AG09309 (cell line): ENCODE data around the gene EIPR1.

Experiments
- DNase-seq: peaks from one replicate; pipeline ENCODE4 v3.0.0-alpha.2; 2010; ENCODE audit warnings: low read depth
- H3K4me3 ChIP-seq: 2 replicates; pipeline ENCODE4 v1.5.1; 2011; ENCODE audit warnings: mild to moderate bottlenecking, low read depth, low read length, moderate library complexity; ENCODE audit not compliant: control insufficient read depth
- TF ChIP-seq, protein P1 (sequence below): IDR thresholded peaks from 2 replicates; pipeline ENCODE4 v1.5.1; 2011; ENCODE audit warnings: mild to moderate bottlenecking, low read depth, low read length, inconsistent platforms; ENCODE audit not compliant: insufficient read depth, control insufficient read depth; ENCODE audit errors: missing control alignments

Gene EIPR1

DNA sequence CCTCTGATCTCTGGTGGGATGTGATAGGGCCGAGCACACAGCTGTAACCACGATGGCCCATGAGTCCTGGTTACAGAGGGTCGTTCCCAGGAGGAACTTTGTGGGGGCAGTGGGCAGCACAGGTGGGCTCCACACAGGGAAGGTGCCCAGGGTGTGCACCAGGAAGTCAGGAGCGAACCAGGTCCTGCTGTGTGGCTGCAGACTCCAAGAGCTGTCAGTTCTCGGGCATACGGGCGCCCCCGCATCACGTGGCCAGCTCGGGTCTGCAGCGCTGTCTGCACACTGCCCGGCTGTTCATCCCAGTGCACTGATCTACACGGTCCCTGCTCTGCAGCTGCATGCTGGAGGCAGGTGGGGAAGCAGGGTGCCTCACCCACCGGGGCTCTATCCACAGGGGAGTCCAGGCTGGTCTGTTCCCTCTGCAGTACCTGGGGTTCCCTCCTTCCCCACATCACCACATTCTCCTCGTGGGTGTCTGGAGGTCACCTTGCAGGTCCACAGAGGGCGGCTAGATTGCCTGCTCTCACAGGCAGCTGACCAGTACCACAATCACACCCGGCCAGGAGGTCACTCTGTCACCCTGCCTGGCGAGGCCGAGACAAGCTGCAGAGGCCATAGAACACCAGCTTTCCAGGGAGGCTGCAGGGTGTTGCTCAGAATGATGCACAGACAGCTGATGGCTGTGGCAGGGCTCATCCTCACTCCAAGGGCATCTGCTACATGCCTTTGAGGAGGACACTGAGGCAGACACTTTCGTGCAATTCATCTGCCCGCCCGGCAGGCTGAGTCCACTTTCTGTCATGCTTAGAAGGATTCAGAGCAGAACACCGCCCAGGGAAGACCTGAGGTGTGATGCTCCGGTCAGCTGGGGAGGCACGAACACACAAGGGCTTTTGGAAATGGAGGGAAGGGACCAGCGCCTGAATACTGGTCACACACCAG is 202.7 kb downstream of the EIPR1 start:
- TF ChIP-seq, protein P1, sequence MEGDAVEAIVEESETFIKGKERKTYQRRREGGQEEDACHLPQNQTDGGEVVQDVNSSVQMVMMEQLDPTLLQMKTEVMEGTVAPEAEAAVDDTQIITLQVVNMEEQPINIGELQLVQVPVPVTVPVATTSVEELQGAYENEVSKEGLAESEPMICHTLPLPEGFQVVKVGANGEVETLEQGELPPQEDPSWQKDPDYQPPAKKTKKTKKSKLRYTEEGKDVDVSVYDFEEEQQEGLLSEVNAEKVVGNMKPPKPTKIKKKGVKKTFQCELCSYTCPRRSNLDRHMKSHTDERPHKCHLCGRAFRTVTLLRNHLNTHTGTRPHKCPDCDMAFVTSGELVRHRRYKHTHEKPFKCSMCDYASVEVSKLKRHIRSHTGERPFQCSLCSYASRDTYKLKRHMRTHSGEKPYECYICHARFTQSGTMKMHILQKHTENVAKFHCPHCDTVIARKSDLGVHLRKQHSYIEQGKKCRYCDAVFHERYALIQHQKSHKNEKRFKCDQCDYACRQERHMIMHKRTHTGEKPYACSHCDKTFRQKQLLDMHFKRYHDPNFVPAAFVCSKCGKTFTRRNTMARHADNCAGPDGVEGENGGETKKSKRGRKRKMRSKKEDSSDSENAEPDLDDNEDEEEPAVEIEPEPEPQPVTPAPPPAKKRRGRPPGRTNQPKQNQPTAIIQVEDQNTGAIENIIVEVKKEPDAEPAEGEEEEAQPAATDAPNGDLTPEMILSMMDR = no peak
- DNase-seq = no peak
- H3K4me3 ChIP-seq = no peak overlapping the region

DNA sequence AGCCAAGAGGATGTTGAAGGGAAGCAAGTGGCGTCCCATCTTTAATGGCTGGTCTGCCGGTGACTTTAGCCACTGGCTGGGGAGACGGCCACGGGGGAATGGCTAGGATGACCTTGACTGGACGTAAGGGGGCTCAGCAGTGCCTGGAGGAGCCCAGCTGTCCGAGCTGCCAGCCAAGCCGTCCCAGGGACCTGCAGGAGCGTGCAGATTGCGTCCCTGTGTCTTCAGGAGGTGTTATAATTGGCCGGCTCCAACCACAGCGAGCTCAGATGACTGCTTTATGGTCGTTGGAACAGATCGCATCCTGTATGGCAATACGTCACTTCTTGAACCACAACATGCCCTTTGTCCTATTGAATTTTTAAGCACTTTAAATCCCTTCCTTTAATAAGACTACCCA is 204.6 kb downstream of the EIPR1 start:
- H3K4me3 ChIP-seq = no peak overlapping the region
- no peak for DNase-seq
- TF ChIP-seq, protein P1 = no peak

DNA sequence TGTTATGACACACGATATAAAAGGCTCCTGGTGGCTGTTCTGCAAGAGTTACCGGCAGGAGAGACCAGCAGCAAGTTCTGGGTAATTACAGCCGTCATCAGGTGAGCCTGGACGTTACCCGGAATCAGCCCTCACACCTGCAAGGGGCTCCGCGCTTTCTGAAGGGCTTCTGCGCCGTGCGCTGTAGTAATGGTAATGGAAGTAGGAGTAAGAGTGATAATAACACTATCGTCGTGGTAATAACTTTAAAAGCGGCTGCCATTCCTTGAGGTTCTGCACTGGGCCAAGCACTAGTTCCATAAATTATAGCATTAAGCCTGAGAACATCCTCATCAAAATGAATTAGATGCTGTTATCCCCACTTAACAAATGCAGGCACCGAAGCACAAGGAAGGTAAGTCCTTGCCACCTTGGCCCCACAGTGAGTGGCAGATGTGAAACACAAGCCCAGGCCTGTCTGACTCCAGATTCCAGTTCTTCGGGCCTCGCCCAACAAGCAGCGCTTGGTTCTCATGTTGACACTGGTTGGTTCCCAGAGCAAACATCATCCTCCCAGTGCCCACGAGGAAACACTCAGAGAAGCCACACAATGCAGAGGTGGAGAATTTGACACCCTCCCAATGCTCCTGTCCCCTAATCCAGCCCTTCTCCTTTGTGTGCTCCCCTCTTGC is 205.2 kb downstream of the EIPR1 start:
- no peak for DNase-seq
- H3K4me3 ChIP-seq = no peak overlapping the region
- TF ChIP-seq, protein P1 = no peak

DNA sequence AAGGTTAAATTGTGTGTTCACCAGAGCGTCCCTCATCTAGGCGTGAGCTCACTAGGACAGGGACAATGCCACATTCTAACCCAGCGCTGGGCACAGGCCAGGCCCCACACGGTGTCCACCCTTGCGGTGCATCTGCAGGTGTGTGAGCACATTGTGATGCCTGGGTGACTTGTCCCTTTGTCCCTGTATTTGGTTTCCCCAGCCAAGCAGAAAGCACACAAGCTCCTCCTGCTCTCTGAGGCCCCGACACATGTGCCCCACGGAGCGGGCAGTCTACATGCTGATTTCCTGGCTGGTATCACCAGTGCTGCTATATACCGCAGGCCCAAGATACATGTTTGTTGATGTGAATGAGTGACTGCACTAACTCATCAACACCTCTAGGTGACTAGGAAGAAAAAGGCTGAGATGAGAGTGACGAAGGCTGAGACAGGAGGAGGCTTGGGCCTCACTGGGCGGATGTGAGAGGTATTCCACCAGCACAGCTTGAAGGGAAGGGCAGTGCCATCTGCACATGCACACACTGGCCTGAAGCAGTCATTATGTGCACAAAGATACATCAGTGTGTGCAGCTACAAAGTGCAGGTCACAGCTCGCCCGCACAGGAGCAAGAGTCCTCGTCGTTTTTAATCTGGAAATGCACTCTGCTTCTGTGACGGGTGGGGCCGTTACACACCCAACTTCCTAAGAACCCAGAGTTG is 205.9 kb downstream of the EIPR1 start:
- H3K4me3 ChIP-seq = no peak overlapping the region
- DNase-seq = no peak
- TF ChIP-seq, protein P1 = no peak

DNA sequence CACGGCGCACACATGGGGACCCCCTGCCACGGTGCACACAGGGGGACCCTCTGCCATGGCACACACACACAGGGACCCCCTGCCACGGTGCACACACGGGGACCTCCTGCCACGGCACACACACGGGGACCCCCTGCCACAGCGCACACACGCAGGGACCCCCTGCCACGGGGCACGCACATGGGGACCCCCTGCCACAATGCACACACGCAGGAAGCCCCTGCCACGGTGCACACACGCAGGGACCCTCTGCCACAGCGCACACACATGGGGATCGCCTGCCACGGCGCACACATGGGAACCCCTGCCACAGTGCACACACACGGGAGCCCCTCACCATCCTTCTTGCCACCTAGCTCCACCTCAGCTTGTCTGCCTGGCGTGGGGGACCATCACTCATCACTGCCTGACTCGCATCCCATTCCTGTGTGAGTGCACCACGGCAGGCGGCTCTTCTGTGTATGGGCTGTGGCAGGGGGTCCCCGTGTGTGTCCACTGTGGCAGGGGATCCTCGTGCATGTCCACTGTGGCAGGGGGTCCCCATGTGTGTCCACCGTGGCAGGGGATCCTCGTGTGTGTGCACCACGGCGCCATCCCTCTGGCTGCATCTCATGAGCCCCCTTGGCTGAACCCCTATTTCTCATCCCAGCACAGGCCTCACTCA is 206.7 kb downstream of the EIPR1 start:
- H3K4me3 ChIP-seq = no peak overlapping the region
- no peak for DNase-seq
- TF ChIP-seq, protein P1 = no peak
